ENCODE measurements around the gene UBL7.
"Not testable (repeated sequence)": the region's sequence is repeated elsewhere in the genome, so short reads cannot be mapped to it uniquely, and the experiment has no call there.

Gene UBL7

DNA sequence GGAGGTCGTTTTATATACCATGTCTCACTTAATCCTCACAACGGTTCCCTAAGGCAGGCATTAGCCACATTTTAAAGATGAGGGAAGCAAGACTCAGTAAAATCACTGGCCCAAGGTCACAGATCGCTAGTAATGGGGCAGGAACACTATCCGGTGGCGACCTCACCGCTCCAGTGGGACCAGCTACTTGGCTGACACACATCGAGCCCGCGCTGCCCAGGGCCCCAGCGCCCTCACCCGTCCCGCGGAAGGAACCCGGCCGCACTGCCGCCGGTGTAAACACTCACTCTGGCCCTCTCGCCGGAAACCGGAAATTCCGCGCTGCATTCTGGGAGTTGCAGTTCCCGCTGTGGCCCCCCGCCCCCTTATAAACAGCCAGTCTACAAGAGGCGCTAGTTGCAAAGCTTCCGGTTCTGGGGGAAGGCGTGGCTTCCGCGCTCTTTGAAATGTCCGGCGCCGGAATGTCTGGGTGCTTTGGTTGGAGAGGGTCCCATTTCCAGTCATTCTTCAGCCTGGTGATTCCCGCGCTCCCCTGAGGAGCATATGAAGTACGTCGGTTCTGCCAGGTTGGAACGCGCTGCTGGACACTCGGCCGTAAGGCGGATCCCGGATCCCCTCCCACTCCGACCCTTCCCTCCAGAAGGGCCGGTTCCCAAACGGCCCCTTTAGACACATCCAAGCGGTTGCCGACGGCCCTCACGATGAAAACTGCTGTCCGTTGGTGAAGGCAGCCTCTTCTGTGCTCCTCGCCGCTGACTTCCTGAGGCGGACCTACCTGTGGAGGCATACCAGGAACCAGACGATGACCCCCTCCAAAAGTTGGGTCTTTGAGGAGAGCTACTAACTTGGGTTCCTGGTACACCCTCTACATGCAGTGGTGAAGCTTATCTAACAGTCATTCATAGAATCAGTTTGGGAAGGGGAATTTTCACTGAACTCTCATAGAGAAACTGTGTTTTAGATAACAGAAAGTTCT, at the start of gene UBL7:
Gene UBL7 (minus strand): TSS at position 290 of the 976 bp plus-strand sequence. CDS start 2,293 bp downstream, outside the sequence.
- peak; percentile 91 for DNase-seq

- no peak for DNase-seq
Measured at GRCh38 chr15:74506515-74506840, 45.5 kb upstream of the UBL7 start.

GRCh38 chr15:74505837-74506514, 45.0 kb upstream of the UBL7 start:
- no peak for DNase-seq

DNA sequence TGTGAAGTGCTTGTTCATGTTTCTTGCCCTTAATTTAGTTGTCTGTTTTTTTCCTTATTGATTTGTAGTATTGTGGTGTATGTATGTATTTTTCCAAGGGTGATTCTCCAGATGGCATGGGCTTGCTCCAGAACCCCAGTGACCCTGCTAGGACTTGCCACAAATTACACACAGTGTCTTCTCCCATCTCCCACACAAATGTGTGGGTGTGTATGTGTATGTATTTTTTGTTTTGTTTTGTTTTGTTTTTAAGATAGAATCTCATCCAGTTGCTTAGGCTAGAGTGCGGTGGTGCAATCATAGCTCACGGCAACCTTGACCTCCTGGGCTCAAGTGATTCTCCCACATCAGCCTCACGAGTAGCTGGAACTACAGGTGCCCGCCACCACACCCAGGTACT, 43.9 kb upstream of the UBL7 start:
- no peak for DNase-seq

GRCh38 chr15:74504418-74504817, 43.5 kb upstream of the UBL7 start:
- no peak for DNase-seq

DNA sequence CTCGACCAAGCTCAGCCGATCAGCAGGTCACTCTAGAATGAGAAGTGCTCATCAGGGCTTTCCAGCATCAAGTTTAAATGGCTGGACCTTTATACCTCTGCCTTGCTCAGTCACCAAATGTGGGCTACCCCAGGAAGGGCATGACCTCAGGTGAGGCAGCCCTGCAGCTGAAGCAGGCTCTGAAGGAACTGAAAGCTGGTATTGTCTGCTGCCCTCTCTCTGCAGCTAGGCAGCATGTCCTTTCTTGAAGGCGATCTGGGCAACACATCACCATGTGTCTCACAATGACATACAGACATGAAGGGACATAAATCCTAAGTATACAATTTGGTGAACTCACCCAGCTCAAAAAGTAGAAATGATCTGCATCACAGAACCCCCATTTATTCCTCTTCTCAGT, 41.3 kb upstream of the UBL7 start:
- no peak for DNase-seq

DNA sequence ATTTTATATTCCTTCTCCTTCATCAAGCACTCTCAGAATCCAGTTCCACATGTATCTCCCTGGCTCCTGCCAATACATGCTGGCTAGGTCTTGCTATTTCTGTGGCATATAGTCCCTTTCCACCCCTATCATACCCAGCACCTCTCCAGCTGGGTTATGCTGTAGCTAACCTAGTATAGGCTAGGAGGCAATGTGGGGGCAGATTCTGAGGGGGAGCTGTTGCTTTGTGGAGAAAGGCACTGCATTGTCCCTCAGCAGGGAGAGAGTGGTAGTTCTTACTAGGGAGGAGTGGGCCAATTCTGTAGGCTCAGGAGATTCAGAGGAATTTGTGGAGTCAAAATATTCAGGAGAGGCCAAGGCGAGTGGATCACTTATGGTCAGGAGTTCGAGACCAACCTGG, 39.4 kb upstream of the UBL7 start:
- DNase-seq, result no peak

- no peak for DNase-seq
Measured at GRCh38 chr15:74499366-74499765, 38.4 kb upstream of the UBL7 start.

- peak; percentile 86 for DNase-seq
Measured at GRCh38 chr15:74497584-74497983, 36.6 kb upstream of the UBL7 start.

- DNase-seq, result no peak
Measured at GRCh38 chr15:74496648-74497047, 35.7 kb upstream of the UBL7 start.

- DNase-seq, result no peak
Measured at GRCh38 chr15:74490339-74490689, 29.4 kb upstream of the UBL7 start.

DNA sequence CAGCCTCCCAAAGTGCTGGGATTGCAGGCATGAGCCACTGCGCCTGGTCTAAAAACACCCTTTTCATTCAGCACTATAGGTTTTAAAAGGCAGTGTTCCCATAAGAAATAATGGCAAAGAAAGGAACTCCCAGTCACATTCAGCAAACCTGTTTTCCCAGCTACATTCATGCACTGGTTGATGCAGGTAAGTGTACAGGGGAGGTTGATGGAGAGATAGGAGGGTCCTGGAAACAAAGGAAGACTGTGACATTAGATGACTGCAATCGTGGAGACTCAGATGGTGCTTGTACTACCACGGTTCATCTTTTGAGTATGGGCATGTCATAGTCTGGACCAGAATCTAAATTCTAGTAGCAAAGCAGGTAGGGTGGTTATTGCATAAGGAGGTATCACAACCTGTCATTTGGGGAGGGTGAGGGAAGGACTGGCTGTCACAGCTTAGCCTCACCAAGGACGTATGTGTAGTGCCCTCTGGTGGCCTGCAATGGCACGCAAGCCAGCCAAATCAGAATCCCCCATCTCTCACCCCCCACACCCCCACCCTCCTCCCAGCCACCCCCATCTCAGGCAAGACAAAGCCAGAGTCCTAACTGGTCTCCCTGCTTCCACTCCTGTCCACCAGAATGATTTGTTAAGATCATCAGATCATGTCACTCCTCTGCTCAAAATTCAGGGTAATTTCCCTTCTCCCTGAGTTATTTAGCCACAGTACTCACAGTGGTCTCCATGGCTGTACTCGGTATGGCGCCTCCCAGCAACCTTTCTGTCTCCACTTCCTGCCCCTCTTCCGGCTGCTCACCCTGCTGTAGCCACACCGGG, 28.8 kb upstream of the UBL7 start:
- DNase-seq, result peak; percentile 29

DNA sequence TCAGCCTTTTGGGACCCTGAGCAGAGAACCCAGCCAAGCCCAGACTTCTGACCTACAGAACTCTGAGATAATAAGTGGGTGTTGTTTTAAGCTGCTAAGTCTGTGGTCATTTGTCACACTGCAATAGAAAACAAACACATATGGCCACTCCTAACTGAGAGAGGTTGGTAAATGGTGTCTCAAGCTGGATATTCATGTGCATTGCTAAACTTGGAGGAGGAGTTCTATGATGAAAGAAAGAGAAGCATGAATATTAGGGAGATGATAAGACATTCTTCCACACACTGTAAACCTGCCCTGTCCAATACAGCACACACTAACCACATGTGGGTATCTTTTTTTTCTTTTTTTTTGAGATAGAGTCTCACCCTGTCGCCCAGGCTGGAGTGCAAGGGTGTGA, 27.8 kb upstream of the UBL7 start:
- no peak for DNase-seq

- DNase-seq, result no peak
Measured at GRCh38 chr15:74482661-74483060, 21.7 kb upstream of the UBL7 start.

DNA sequence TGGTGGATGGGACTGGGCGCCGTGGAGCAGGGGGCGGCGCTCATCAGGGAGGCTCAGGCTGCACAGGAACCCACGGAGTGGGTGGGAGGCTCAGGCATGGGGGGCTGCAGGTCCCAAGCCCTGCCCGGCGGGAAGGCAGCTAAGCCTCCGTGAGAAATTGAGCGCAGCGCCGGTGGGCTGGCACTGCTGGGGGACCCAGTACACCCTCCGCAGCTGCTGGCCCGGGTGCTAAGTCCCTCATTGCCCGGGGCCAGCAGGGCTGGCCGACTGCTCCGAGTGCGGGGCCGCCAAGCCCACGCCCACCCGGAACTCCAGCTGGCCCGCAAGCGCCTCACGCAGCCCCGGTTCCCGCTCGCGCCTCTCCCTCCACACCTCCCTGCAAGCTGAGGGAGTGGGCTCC, 19.4 kb upstream of the UBL7 start:
- not testable (repeated sequence) for DNase-seq

- not testable (repeated sequence) for DNase-seq
Measured at GRCh38 chr15:74471621-74472020, 10.7 kb upstream of the UBL7 start.

DNA sequence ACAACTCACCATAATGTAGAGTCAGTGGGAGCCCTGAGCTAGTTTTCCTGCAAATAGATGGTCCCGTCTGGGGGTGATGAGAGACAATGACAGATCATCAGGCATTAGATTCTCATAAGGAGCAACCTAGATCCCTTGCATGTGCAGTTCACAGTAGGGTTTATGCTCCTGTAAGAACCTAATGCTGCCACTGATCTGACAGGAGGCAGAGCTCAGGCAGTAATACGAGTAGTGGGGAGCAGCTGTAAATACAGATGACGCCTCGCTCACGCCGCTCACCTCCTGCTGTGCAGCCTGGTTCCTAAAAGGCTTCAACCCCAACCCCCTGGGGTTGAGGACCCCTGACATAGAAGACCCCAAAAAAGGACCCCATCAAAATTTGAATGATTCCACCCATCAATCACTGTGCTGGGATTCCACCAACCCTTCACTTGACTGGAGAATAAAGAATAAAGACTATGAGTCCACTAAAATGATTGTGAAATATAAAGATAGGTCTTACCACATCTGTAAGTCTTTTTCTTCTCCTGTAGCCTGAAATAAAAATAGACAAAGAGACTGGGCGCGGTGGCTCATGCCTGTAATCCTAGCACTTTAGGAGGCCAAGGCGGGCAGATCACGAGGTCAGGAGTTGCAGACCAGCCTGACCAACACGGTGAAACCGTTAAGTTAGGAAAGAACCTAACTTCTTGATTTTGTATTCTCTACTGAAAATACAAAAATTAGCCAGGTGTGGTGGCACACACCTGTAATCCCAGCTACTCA, 9.9 kb upstream of the UBL7 start:
- no peak for DNase-seq

- DNase-seq, result no peak
Measured at GRCh38 chr15:74468341-74469032, 7.5 kb upstream of the UBL7 start.

- DNase-seq, result no peak
Measured at GRCh38 chr15:74466570-74466969, 5.6 kb upstream of the UBL7 start.

- no peak for DNase-seq
Measured at GRCh38 chr15:74464897-74465296, 3.9 kb upstream of the UBL7 start.

DNA sequence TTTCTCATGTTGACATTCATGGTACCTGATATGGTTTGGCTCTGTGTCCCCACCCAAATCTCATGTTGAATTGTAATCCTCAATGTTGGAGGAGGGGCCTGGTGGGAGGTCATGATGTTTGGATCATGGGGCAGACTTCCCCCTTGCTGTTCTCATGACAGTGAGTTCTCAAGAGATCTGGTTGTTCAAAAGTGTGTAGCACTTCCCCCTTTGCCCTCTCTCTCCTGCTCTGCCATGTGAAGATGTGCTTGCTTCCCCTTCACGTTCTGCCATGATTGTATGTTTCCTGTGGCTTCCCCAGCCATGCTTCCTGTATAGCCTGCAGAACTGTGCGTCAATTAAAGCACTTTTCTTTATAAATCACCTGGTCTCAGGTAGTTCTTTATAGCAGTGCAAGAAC, 3.3 kb upstream of the UBL7 start:
- no peak for DNase-seq

- DNase-seq, result no peak
Measured at GRCh38 chr15:74463634-74464033, 2.7 kb upstream of the UBL7 start.
